Heart left ventricle (tissue), 16 donors: ENCODE results near the gene KIF12. TPM values are rescaled to one million over a fixed set of nuclear protein-coding genes. Genes with fewer than 3 reads are reported as not detected.

ENCODE experiments used
- ATAC-seq, 4 donors: fragments of 200-7000 bp; cut with Tn5 transposase; one replicate each; pipeline ENCODE4 v1.9.1; 2020 to 2022; ENCODE audit warnings: moderate library complexity in 4 of 4, mild to moderate bottlenecking in 3 of 4, moderate number of reproducible peaks in 1 of 4
- DNase-seq, 5 donors: peaks; one replicate each; pipeline ENCODE4 v3.0.0-alpha.2; 2020
- H3K27ac ChIP-seq, 12 donors: fragments of 200-600 bp; sonication (generic) in 4 of 12; one replicate each; pipeline versions ENCODE4 v1.5.0 to v1.8.0; 2016 to 2022; ENCODE audit warnings: mild to moderate bottlenecking in 2 of 12
- H3K27me3 ChIP-seq, 9 donors: fragments of 200-600 bp; sonication (generic) in 2 of 9; one replicate each; pipeline versions ENCODE4 v1.5.1 to v1.8.0; 2016 to 2022; ENCODE audit warnings: mild to moderate bottlenecking in 3 of 9
- H3K36me3 ChIP-seq, 9 donors: fragments of 200-600 bp; sonication (generic) in 2 of 9; one replicate each; pipeline versions ENCODE4 v1.5.0 to v1.8.0; 2018 to 2022; ENCODE audit warnings: mild to moderate bottlenecking in 2 of 9
- H3K4me1 ChIP-seq, 12 donors: fragments of 200-600 bp; sonication (generic) in 4 of 12; one replicate each; pipeline versions ENCODE4 v1.5.0 to v1.8.0; 2016 to 2022; ENCODE audit warnings: mild to moderate bottlenecking in 3 of 12
- H3K4me3 ChIP-seq, 12 donors: fragments of 200-600 bp; sonication (generic) in 4 of 12; one replicate each; pipeline versions ENCODE4 v1.5.0 to v1.8.0; 2017 to 2022; ENCODE audit warnings: mild to moderate bottlenecking in 9 of 12, moderate library complexity in 4 of 12
- H3K9me3 ChIP-seq, 12 donors: fragments of 200-600 bp; sonication (generic) in 4 of 12; one replicate each; pipeline versions ENCODE4 v1.5.0 to v1.8.0; 2016 to 2022; ENCODE audit warnings: mild to moderate bottlenecking in 1 of 12
- CTCF ChIP-seq, 12 donors: fragments of 200-600 bp; sonication (generic) in 4 of 12; IDR thresholded peaks; one replicate each; pipeline versions ENCODE4 v1.5.0 to v1.8.0; 2018 to 2022; ENCODE audit warnings: antibody characterized with exemption in 12 of 12, mild to moderate bottlenecking in 5 of 12
- POLR2A ChIP-seq, 2 donors: fragments of 450-650 bp; IDR thresholded peaks; one replicate each; pipeline ENCODE4 v1.6.1; 2017; ENCODE audit warnings: antibody characterized with exemption in 2 of 2, mild to moderate bottlenecking in 2 of 2, moderate library complexity in 2 of 2
- WGBS, 4 donors: extraction: QIAGEN DNeasy Blood & Tissue Kit in 2 of 4; methylation state at CpG; one replicate each; pipeline versions ENCODE4 v1.1.5 to v1.1.7; 2013 to 2018; 5-methylcytosine and 5-hydroxymethylcytosine counted together
- intact Hi-C, 10 donors: fragments of 100-400 bp; cut with DNase I; formaldehyde crosslinking; loops; one replicate each; pipeline versions ENCODE4 v1.11.1 to v1.14.2; 2022
- polyA plus RNA-seq, 2 donors: library from polyadenylated mRNA; stranded (reverse); fragments of 200-250 nt; gene quantifications; one replicate each; pipeline ENCODE4 v1.2.3, GENCODE V29; 2013
- total RNA-seq, 9 donors: library from RNA; depleted of rRNA in 2 of 9; stranded (reverse); fragments of >200 nt in 2 of 9; fragmentation: NEBNext Ultra II Directional in 3 of 9; extraction: Animal tissue kit (Norgen Biotek cat#: 25700) in 3 of 9; gene quantifications; one replicate each; pipeline versions ENCODE4 v1.1.0 to v1.2.4, GENCODE V29; 2016 to 2023
- donor health status: ischemic (EF 13 %, LVEDD 7.1; RV severe dilation, severe dysfunction).
- donor health status: healthy with polysubstance abuse.
- donor health status: DM: no; HTN: yes; CAD: no.
- donor health status: DM: no; HTN: no; CAD: no.
- donor health status: ischemic (EF 25% LVEDD 6.9; RV normal size, moderate dysfunction).
- donor health status: ischemic (EF 25% LVEDD 5.7; RV mildly dilated, moderate dysfunction).
- donor health status: healthy.
- donor health status: DM: yes; HTN: yes; CAD: no.
- donor health status: ischemic (EF 35%, LVEDD 5.7; RV mildly dilated, moderate dysfunction).
- donor health status: nonischemic (EF 11% LVEDD 7.7; RV severe dilation, severe dysfunction).
- donor health status: DM: yes; HTN: yes; CAD: no.
- donor health status: PGD.
- donor health status: ischemic (EF 29% LVEDD 5.4; RV normal size, mild dysfunction).
- donor health status: nonischemic (EF 23%, LVEDD 6.1; RV moderate dilation, normal function).

The KIF12 gene
- total and polyA plus RNA-seq, 11 donors: 0.08 to 0.21 TPM; not detected in 9

- 84 to 88% (median 86%) methylated on average over 8 to 9 of the region's 9 CpGs for WGBS, 4 donors
- no peak for ATAC-seq
- no peak for TF ChIP-seq CTCF (IDR thresholded peaks at IDR 0.05)
- TF ChIP-seq POLR2A (IDR thresholded peaks at IDR 0.05): no peak
- Histone ChIP-seq H3K4me3 (no peak overlapping the region), H3K36me3 (no peaks in the 10 kb centered on the region), H3K4me1 (peaks cover 0 to 12% (median 4%) of the 10 kb centered on the region in 12 donors), H3K27me3 (peaks cover 0 to 5% (median 0%) of the 10 kb centered on the region in 9 donors), H3K9me3 (no peaks in the 10 kb centered on the region), H3K27ac (no peak overlapping the region)
- no peak for DNase-seq
- intact Hi-C loops: loop anchor here in 2 of 10 donors (10.0 kb wide), 2 partner anchors 65 kb away; no protein-coding TSS in a partner anchor
Observed at GRCh38 chr9:114069476-114070187, 29.5 kb downstream of the KIF12 start.

GRCh38 chr9:114065304-114065703 is 33.8 kb downstream of the KIF12 start:
- no peak for ATAC-seq
- H3K27ac ChIP-seq: no peak overlapping the region
- peaks cover 0 to 2% (median 0%) of the 10 kb centered on the region in 12 donors for H3K4me1 ChIP-seq
- intact Hi-C loops: loop anchor here in 1 of 10 donors (10.0 kb wide), 1 partner anchor 61 kb away; no protein-coding TSS in a partner anchor
- peaks cover 0 to 5% (median 0%) of the 10 kb centered on the region in 9 donors for H3K27me3 ChIP-seq
- H3K36me3 ChIP-seq: no peaks in the 10 kb centered on the region
- H3K4me3 ChIP-seq: no peak overlapping the region
- DNase-seq: no peak
- TF ChIP-seq CTCF (IDR thresholded peaks at IDR 0.05) (no peak), POLR2A (IDR thresholded peaks at IDR 0.05) (no peak)
- 84 to 93% (median 90%) methylated on average over 8 of the region's 8 CpGs for WGBS, 4 donors
- H3K9me3 ChIP-seq: peaks cover 0 to 5% (median 0%) of the 10 kb centered on the region in 12 donors

GRCh38 chr9:114061830-114062474 is 37.1 kb downstream of the KIF12 start:
- no peak overlapping the region for H3K27ac ChIP-seq
- TF ChIP-seq POLR2A (IDR thresholded peaks at IDR 0.05) (no peak), CTCF (IDR thresholded peaks at IDR 0.05) (no peak)
- H3K27me3 ChIP-seq: peaks cover 0 to 5% (median 0%) of the 10 kb centered on the region in 9 donors
- 70 to 77% (median 73%) methylated on average over 4 of the region's 4 CpGs for WGBS, 4 donors
- peaks cover 0 to 5% (median 0%) of the 10 kb centered on the region in 12 donors for H3K9me3 ChIP-seq
- intact Hi-C loops: loop anchor here in 1 of 10 donors (10.0 kb wide), 1 partner anchor 57 kb away; no protein-coding TSS in a partner anchor
- H3K4me3 ChIP-seq: no peak overlapping the region
- no peaks in the 10 kb centered on the region for H3K36me3 ChIP-seq
- peaks cover 0 to 17% (median 5%) of the 10 kb centered on the region in 12 donors for H3K4me1 ChIP-seq
- DNase-seq: no peak
- no peak for ATAC-seq

GRCh38 chr9:114061292-114061691 is 37.8 kb downstream of the KIF12 start:
- H3K9me3 ChIP-seq: peaks cover 0 to 5% (median 0%) of the 10 kb centered on the region in 12 donors
- DNase-seq (no peak), ATAC-seq (no peak)
- no peaks in the 10 kb centered on the region for H3K36me3 ChIP-seq
- WGBS, 4 donors: 95 to 99% (median 97%) methylated on average over 12 of the region's 12 CpGs
- no peak for TF ChIP-seq POLR2A (IDR thresholded peaks at IDR 0.05)
- no peak for TF ChIP-seq CTCF (IDR thresholded peaks at IDR 0.05)
- H3K27ac ChIP-seq: no peak overlapping the region
- H3K4me1 ChIP-seq: peaks cover 0 to 17% (median 5%) of the 10 kb centered on the region in 12 donors
- peaks cover 0 to 5% (median 0%) of the 10 kb centered on the region in 9 donors for H3K27me3 ChIP-seq
- intact Hi-C loops: loop anchor here in 1 of 10 donors (10.0 kb wide), 1 partner anchor 56 kb away; no protein-coding TSS in a partner anchor
- H3K4me3 ChIP-seq: no peak overlapping the region
